IMR-90 (cell line): ENCODE measurements around the gene FAM227B. TPM values are rescaled to one million over a fixed set of nuclear protein-coding genes. Genes with fewer than 3 reads are reported as not detected.

Source experiments
- ATAC-seq: fragments of 200-7000 bp; cut with Tn5 transposase; 2 replicates; pipeline ENCODE4 v1.9.1; 2020; ENCODE audit warnings: low read depth, mild to moderate bottlenecking, moderate library complexity
- BruUV-seq: library from RNA; stranded (reverse); fragments of 400-500 nt; replicated peaks from 2 replicates; lab custom pipeline; 2021; lab: Mats Ljungman, UMichigan
- CTCF ChIA-PET: fragments of 300-600 bp; formaldehyde crosslinking; extraction: SDS; loops from one replicate; lab custom pipeline; 2021; ENCODE audit warnings: antibody characterized with exemption; lab: Yijun Ruan, JAX
- POLR2A ChIA-PET: fragments of 300-600 bp; sonication (Branson Sonifier 250); formaldehyde crosslinking; loops from one replicate; lab custom pipeline; 2022; ENCODE audit warnings: antibody characterized with exemption; ENCODE audit not compliant: unreplicated experiment; lab: Charles Lee
- DNase-seq: peaks from one replicate; pipeline ENCODE4 v3.0.0; 2013
- H2AFZ ChIP-seq: replicated peaks from 2 replicates; pipeline ENCODE3; 2013; ENCODE audit warnings: low read length, mild to moderate bottlenecking; ENCODE audit not compliant: poor library complexity
- H2AK5ac ChIP-seq: 2 replicates; pipeline ENCODE4 v1.6.1; 2013; ENCODE audit warnings: low read depth, low read length, inconsistent platforms
- H2AK9ac ChIP-seq: replicated peaks from 2 replicates; pipeline ENCODE3; 2013; ENCODE audit warnings: mild to moderate bottlenecking, low read depth, low read length, moderate library complexity; ENCODE audit not compliant: poor library complexity
- H2BK120ac ChIP-seq: 2 replicates; pipeline ENCODE4 v1.6.1; 2013; ENCODE audit warnings: low read depth, low read length, inconsistent platforms
- H2BK15ac ChIP-seq: 3 replicates; pipeline ENCODE4 v1.6.1; 2013; ENCODE audit warnings: low read depth, low read length, inconsistent platforms
- H2BK20ac ChIP-seq: 2 replicates; pipeline ENCODE4 v1.6.1; 2013; ENCODE audit warnings: low read depth, mild to moderate bottlenecking, inconsistent platforms, low read length, moderate library complexity
- H2BK5ac ChIP-seq: 2 replicates; pipeline ENCODE4 v1.6.1; 2013; ENCODE audit warnings: mild to moderate bottlenecking, low read depth, low read length, inconsistent platforms; ENCODE audit not compliant: poor library complexity, severe bottlenecking
- H3K14ac ChIP-seq: replicated peaks from 2 replicates; pipeline ENCODE4 v1.6.1; 2013; ENCODE audit warnings: low read depth, low read length, inconsistent platforms
- H3K18ac ChIP-seq: 2 replicates; pipeline ENCODE4 v1.6.1; 2013; ENCODE audit warnings: low read depth, low read length, control low read depth
- H3K23ac ChIP-seq: 2 replicates; pipeline ENCODE4 v1.6.1; 2013; ENCODE audit warnings: low read depth, low read length, inconsistent platforms
- H3K27ac ChIP-seq: 2 replicates; pipeline ENCODE4 v1.5.1; 2013; ENCODE audit warnings: mild to moderate bottlenecking, control low read depth, low read length; ENCODE audit not compliant: insufficient read depth
- H3K27me3 ChIP-seq: 2 replicates; pipeline ENCODE4 v1.6.1; 2013; ENCODE audit warnings: low read length; ENCODE audit not compliant: control insufficient read depth, insufficient read depth
- H3K36me3 ChIP-seq: 2 replicates; pipeline ENCODE4 v1.6.1; 2013; ENCODE audit warnings: low read length, mixed read lengths; ENCODE audit not compliant: control insufficient read depth, insufficient read depth
- H3K4ac ChIP-seq: 2 replicates; pipeline ENCODE4 v1.6.1; 2013; ENCODE audit warnings: low read depth, low read length, inconsistent platforms
- H3K4me1 ChIP-seq: 2 replicates; pipeline ENCODE4 v1.6.1; 2013; ENCODE audit warnings: low read length, mixed read lengths; ENCODE audit not compliant: control insufficient read depth, insufficient read depth
- H3K4me2 ChIP-seq: 2 replicates; pipeline ENCODE4 v1.6.1; 2013; ENCODE audit warnings: low read depth, mild to moderate bottlenecking, control low read depth, low read length, moderate library complexity
- H3K4me3 ChIP-seq: 2 replicates; pipeline ENCODE4 v1.5.1; 2013; ENCODE audit warnings: low read depth, mild to moderate bottlenecking, control low read depth, low read length, moderate library complexity; ENCODE audit not compliant: insufficient read depth
- H3K56ac ChIP-seq: 2 replicates; pipeline ENCODE4 v1.6.1; 2013; ENCODE audit warnings: low read length, inconsistent platforms; ENCODE audit not compliant: insufficient read depth; ENCODE audit errors: extremely low read depth
- H3K79me1 ChIP-seq, 2 experiments: 2 replicates each; pipeline ENCODE4 v1.6.1; 2013; ENCODE audit warnings: low read length in 2 of 2, inconsistent platforms in 1 of 2, low read depth in 1 of 2
- H3K9ac ChIP-seq: 2 replicates; pipeline ENCODE4 v1.6.1; 2013; ENCODE audit warnings: low read depth, low read length, control low read depth
- H3K9me1 ChIP-seq: 2 replicates; pipeline ENCODE4 v1.6.1; 2013; ENCODE audit warnings: low read length, inconsistent platforms; ENCODE audit not compliant: insufficient read depth
- H3K9me3 ChIP-seq: 2 replicates; pipeline ENCODE4 v1.6.1; 2013; ENCODE audit warnings: low read length; ENCODE audit not compliant: control insufficient read depth, insufficient read depth
- H4K20me1 ChIP-seq: 2 replicates; pipeline ENCODE4 v1.6.1; 2013; ENCODE audit warnings: low read length, inconsistent platforms; ENCODE audit not compliant: insufficient read depth
- H4K5ac ChIP-seq: 2 replicates; pipeline ENCODE4 v1.6.1; 2013; ENCODE audit warnings: mild to moderate bottlenecking, low read depth, low read length, control low read depth
- H4K8ac ChIP-seq, 2 experiments: 2 replicates each; pipeline ENCODE4 v1.6.1; 2013; ENCODE audit warnings: low read depth in 2 of 2, low read length in 2 of 2, control low read depth in 1 of 2, inconsistent platforms in 1 of 2
- H4K91ac ChIP-seq: 2 replicates; pipeline ENCODE4 v1.6.1; 2013; ENCODE audit warnings: low read depth, low read length, inconsistent platforms; ENCODE audit not compliant: insufficient read depth
- MAFK ChIP-seq: IDR thresholded peaks from 2 replicates; pipeline ENCODE4 v1.6.1; 2012; ENCODE audit warnings: low read depth, low read length, improper control_type of control experiment
- NFE2L2 ChIP-seq: fragments of 150-350 bp; IDR thresholded peaks from 2 replicates; pipeline ENCODE4 v1.6.1; 2016; ENCODE audit warnings: low read depth, mild to moderate bottlenecking, low read length
- dilution Hi-C: fragments of 300-500 bp; cut with HindIII; formaldehyde crosslinking; loops from one replicate; pipeline ENCODE4 v1.14.3; 2018; ENCODE audit warnings: low sequenced_read_pairs; ENCODE audit not compliant: unreplicated experiment
- in situ Hi-C: fragments of 300-500 bp; cut with MboI; formaldehyde crosslinking; loops from 3 replicates; pipeline ENCODE4 v1.14.3; 2019; ENCODE audit warnings: low sequenced_read_pairs, inconsistent platforms, mixed read lengths
- intact Hi-C: fragments of 100-400 bp; cut with micrococcal nuclease; formaldehyde crosslinking; loops from 2 replicates; pipeline ENCODE4 v1.10.0; 2022
- polyA plus RNA-seq, 3 experiments: library from polyadenylated mRNA; depleted of rRNA; stranded (reverse); fragments of >200 nt; gene quantifications; 2 replicates each; pipeline ENCODE4 v1.2.3, GENCODE V29; 2012; ENCODE audit warnings: low replicate concordance in 1 of 3
- total RNA-seq: library from RNA; depleted of rRNA; stranded (reverse); fragments of >200 nt; gene quantifications from 2 replicates; pipeline ENCODE4 v1.2.3, GENCODE V29; 2012

The FAM227B gene
- total and polyA plus RNA-seq, 2 of the 4 experiments (the other 2 are of a cell fraction) = 1.8 to 3.0 TPM

DNA sequence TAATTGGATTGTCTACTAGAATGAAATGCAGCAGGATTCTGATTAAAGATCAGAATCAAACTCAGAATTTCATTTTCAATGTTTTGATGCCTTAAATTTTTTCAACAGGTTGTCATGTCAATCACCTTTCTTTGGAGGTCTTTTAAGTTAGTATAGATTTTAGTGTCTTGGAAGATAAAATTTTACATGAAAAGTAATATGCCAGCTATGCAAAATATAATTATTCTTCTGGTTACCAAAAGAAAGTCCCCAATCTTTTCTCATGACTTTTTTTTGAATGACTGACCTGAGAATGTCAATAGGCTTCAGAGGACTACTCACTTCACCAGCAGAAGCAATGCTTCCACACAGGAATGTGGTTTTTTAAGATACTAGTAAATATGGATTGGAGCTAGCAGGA, 193.2 kb downstream of the FAM227B start:
- Histone ChIP-seq H3K4me2 (peak overlapping the region; percentile 89), H3K4me1 (peaks cover 13% of the 10 kb centered on the region), H3K9me3 (no peaks in the 10 kb centered on the region), H4K91ac (peak overlapping the region; percentile 66; the same call in 1 of the 2 replicates), H3K36me3 (peaks cover 22% of the 10 kb centered on the region), H3K27ac (peak overlapping the region; percentile 78), H4K8ac (peak overlapping the region; percentile 33 to 70; a peak in 3 of 4 replicates), H3K9me1 (peaks cover 3% of the 10 kb centered on the region; the same call in 1 of the 2 replicates), H2BK15ac (0 out of 3 replicates have a peak overlapping the region, but pooled peaks have one; percentile 86), H2AK5ac (0 out of 2 replicates have a peak overlapping the region, but pooled peaks have one; percentile 47), H2BK5ac (peak overlapping the region; percentile 85), H3K27me3 (no peaks in the 10 kb centered on the region), H2AFZ (no peak overlapping the region), H3K18ac (peak overlapping the region; percentile 97), H2BK20ac (0 out of 2 replicates have a peak overlapping the region, but pooled peaks have one; percentile 27), H3K14ac (peak overlapping the region; percentile 34; the same call in 1 of the 2 replicates), H4K20me1 (no peaks in the 10 kb centered on the region; the same call in 1 of the 2 replicates), H3K56ac (peak overlapping the region; percentile 2; the same call in 1 of the 2 replicates), H3K23ac (0 out of 2 replicates have a peak overlapping the region, but pooled peaks have one; percentile 4), H3K79me1 (peaks cover 11 to 26% of the 10 kb centered on the region in 2 experiments), H4K5ac (peak overlapping the region; percentile 75; the same call in 1 of the 2 replicates), H2AK9ac (no peak overlapping the region), H3K4me3 (peak overlapping the region; percentile 94), H2BK120ac (peak overlapping the region; percentile 44; the same call in 1 of the 2 replicates), H3K9ac (peak overlapping the region; percentile 86), H3K4ac (peak overlapping the region; percentile 35; the same call in 1 of the 2 replicates)
- no TSS peak for BruUV-seq
- DNase-seq (no peak), ATAC-seq (no peak)
- dilution Hi-C loops (no loop called here), intact Hi-C loops (loop anchor here (10.0 kb wide), 1 partner anchor 887 kb away; no protein-coding TSS in a partner anchor), in situ Hi-C loops (loop anchor here (10.0 kb wide), 2 partner anchors 567 to 717 kb away; no protein-coding TSS in a partner anchor)
- POLR2A ChIA-PET = no interaction called here
- TF ChIP-seq NFE2L2 = no peak
- peak; percentile 51 for TF ChIP-seq MAFK
- CTCF ChIA-PET = interaction anchor here (0.7 kb wide), 1 partner anchor 625 kb away, joined by 3 read pairs; no protein-coding TSS in a partner anchor
